MCF 10A (cell line): Measurements from ENCODE around the gene TMEM247. TPM values are rescaled to one million over a fixed set of nuclear protein-coding genes. Genes with fewer than 3 reads are reported as not detected.

Experiments
- BruUV-seq: library from RNA; stranded (reverse); fragments of 400-500 nt; replicated peaks from 2 replicates; lab custom pipeline; 2021; lab: Mats Ljungman, UMichigan
- CTCF ChIA-PET: fragments of 300-600 bp; sonication (Branson Sonifier 250); formaldehyde crosslinking; extraction: SDS; loops from one replicate; lab custom pipeline; 2021; ENCODE audit warnings: antibody characterized with exemption, inconsistent platforms; lab: Yijun Ruan, JAX
- POLR2A ChIA-PET: fragments of 300-600, 350-650 bp; sonication (Branson Sonifier 250); formaldehyde crosslinking; extraction: SDS; loops from one replicate; lab custom pipeline; 2020; ENCODE audit warnings: antibody characterized with exemption, inconsistent platforms; lab: Yijun Ruan, JAX
- DNase-seq: peaks from one replicate; pipeline ENCODE4 v3.0.0-alpha.2; 2018; ENCODE audit not compliant: unreplicated experiment
- H3K27ac Mint-ChIP-seq: one replicate; pipeline ENCODE4 v1.8.0; 2022; ENCODE audit warnings: mild to moderate bottlenecking, low read depth, mixed read lengths; ENCODE audit not compliant: unreplicated experiment
- H3K27me3 Mint-ChIP-seq: one replicate; pipeline ENCODE4 v1.8.0; 2022; ENCODE audit warnings: mixed read lengths; ENCODE audit not compliant: insufficient read depth, unreplicated experiment
- H3K36me3 Mint-ChIP-seq: one replicate; pipeline ENCODE4 v1.8.0; 2022; ENCODE audit warnings: mild to moderate bottlenecking, moderate library complexity, mixed read lengths; ENCODE audit not compliant: insufficient read depth, unreplicated experiment
- H3K4me1 Mint-ChIP-seq: one replicate; pipeline ENCODE4 v1.8.0; 2022; ENCODE audit warnings: mixed read lengths; ENCODE audit not compliant: insufficient read depth, unreplicated experiment
- H3K4me3 Mint-ChIP-seq: one replicate; pipeline ENCODE4 v1.8.0; 2022; ENCODE audit warnings: mild to moderate bottlenecking, moderate library complexity, mixed read lengths; ENCODE audit not compliant: unreplicated experiment
- H3K9me3 Mint-ChIP-seq: one replicate; pipeline ENCODE4 v1.8.0; 2022; ENCODE audit warnings: mixed read lengths; ENCODE audit not compliant: unreplicated experiment
- CTCF ChIP-seq: fragments of 200-600 bp; IDR thresholded peaks from one replicate; pipeline ENCODE4 v1.8.0; 2022; ENCODE audit warnings: antibody characterized with exemption, mild to moderate bottlenecking; ENCODE audit not compliant: unreplicated experiment
- intact Hi-C: fragments of 100-400 bp; cut with micrococcal nuclease; formaldehyde crosslinking; loops from 2 replicates; pipeline ENCODE4 v1.14.1; 2022
- total RNA-seq: library from RNA; stranded (reverse); gene quantifications from 2 replicates; pipeline ENCODE4 v1.2.3, GENCODE V29; 2022

Gene TMEM247
- total RNA-seq, 1 experiment from 2014 or later = not detected

DNA sequence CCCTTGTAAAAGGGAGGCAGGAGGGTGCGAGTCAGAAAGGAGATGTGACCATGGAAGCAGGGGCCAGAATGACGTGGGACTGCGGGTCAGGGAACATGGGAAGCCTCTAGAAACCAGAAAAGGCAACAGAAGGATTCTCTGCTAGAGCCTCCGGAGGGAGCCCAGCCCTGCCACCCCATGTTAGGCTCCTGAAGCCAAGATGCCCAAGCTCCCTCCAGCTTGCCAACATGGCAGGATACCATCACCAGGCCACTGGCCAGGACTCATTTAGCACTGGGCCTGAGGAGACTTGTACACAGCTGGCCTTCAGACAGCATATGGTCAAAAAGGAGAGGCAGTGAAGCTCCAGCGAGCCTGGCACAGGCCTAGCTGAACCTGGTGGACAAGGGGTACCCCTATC is 5.6 kb downstream of the TMEM247 start:
- intact Hi-C loops = no loop called here
- no peak for TF ChIP-seq CTCF
- no TSS peak for BruUV-seq
- CTCF ChIA-PET = interaction anchor here (0.5 kb wide), 1 partner anchor 117 kb away, joined by 3 read pairs; no protein-coding TSS in a partner anchor
- H3K27ac Mint-ChIP-seq = no peak overlapping the region
- POLR2A ChIA-PET = no interaction called here
- no peak overlapping the region for H3K4me3 Mint-ChIP-seq
- H3K27me3 Mint-ChIP-seq = no peaks in the 10 kb centered on the region
- peaks cover 21% of the 10 kb centered on the region for H3K4me1 Mint-ChIP-seq
- no peak for DNase-seq
- no peaks in the 10 kb centered on the region for H3K9me3 Mint-ChIP-seq
- peaks cover 4% of the 10 kb centered on the region for H3K36me3 Mint-ChIP-seq

DNA sequence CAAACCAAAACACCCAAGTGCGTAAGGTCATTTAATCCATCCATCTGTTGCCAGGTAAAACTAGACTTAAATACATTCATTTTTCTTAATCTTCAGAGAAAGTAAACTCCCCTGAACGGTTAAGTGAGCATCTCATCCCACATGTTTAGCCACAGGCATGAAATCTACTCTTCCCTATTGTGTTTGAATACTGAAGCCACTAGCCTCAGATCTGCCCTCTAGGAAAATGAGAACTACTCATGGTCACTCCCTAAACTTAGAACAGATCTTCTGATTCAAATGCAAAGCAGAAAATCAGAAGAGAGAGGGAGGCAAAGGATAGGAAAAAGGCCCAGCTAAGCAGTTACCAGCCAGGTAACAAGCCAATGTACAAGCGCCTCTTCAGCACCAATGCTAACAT is 7.1 kb downstream of the TMEM247 start:
- CTCF ChIA-PET = no interaction called here
- Mint-ChIP-seq H3K4me1 (peaks cover 16% of the 10 kb centered on the region), H3K27ac (no peak overlapping the region), H3K4me3 (no peak overlapping the region), H3K27me3 (no peaks in the 10 kb centered on the region), H3K9me3 (no peaks in the 10 kb centered on the region), H3K36me3 (no peaks in the 10 kb centered on the region)
- no peak for TF ChIP-seq CTCF
- no TSS peak for BruUV-seq
- no peak for DNase-seq
- POLR2A ChIA-PET = interaction anchor here (0.7 kb wide), 1 partner anchor 12 kb away, joined by 3 read pairs; no protein-coding TSS in a partner anchor
- intact Hi-C loops = no loop called here

- no peak for TF ChIP-seq CTCF
- peak; percentile 54 for DNase-seq
- ChIA-PET POLR2A (no interaction called here), CTCF (no interaction called here)
- H3K4me3 Mint-ChIP-seq = no peak overlapping the region
- intact Hi-C loops = no loop called here
- peaks cover 6% of the 10 kb centered on the region for H3K4me1 Mint-ChIP-seq
- no peaks in the 10 kb centered on the region for H3K27me3 Mint-ChIP-seq
- no peak overlapping the region for H3K27ac Mint-ChIP-seq
- no TSS peak for BruUV-seq
- H3K9me3 Mint-ChIP-seq = no peaks in the 10 kb centered on the region
- H3K36me3 Mint-ChIP-seq = no peaks in the 10 kb centered on the region
Observed at GRCh38 chr2:46487667-46488335, 8.4 kb downstream of the TMEM247 start.

DNA sequence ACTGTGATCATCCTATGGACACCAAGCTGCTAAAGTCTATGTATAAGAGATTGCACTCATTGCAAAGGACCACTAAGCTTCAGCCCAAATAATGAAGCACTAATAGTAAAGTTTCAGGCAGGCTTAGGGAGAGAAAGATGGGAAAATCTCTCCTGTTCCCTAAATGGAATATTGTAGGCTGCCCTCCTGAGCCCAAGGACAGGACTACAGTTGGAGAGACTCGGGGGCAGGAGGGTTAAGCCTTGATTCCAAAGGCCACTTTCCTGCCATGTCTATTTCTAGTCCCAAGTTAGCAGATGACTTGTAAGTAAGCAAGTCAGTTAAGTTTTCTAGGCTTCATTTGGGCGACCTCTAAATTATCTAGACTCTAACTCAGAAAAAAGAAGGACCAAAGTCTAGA is 9.0 kb downstream of the TMEM247 start:
- no peak overlapping the region for H3K4me3 Mint-ChIP-seq
- BruUV-seq = no TSS peak
- H3K9me3 Mint-ChIP-seq = no peaks in the 10 kb centered on the region
- peaks cover 12% of the 10 kb centered on the region for H3K4me1 Mint-ChIP-seq
- no peaks in the 10 kb centered on the region for H3K27me3 Mint-ChIP-seq
- H3K27ac Mint-ChIP-seq = no peak overlapping the region
- POLR2A ChIA-PET = no interaction called here
- no peak for TF ChIP-seq CTCF
- CTCF ChIA-PET = interaction anchor here (0.7 kb wide), 1 partner anchor 479 kb away, joined by 4 read pairs; no protein-coding TSS in a partner anchor
- H3K36me3 Mint-ChIP-seq = no peaks in the 10 kb centered on the region
- no peak for DNase-seq
- intact Hi-C loops = no loop called here
